HG03457 (cell line): Measurements from ENCODE around the gene FGGY.

Experiments
- ATAC-seq: cut with Tn5 transposase; IDR thresholded peaks from one replicate; pipeline ENCODE4 v1.9.1; 2021; ENCODE audit warnings: moderate number of reproducible peaks; ENCODE audit not compliant: unreplicated experiment

The FGGY gene

GRCh38 chr1:59671066-59671952, 374.4 kb downstream of the FGGY start:
- no peak for ATAC-seq

- ATAC-seq = no peak
Measured at GRCh38 chr1:59671953-59672305, 375.0 kb downstream of the FGGY start.

- ATAC-seq = no peak
Measured at GRCh38 chr1:59672851-59673572, 376.1 kb downstream of the FGGY start.

GRCh38 chr1:59673573-59674450, 376.9 kb downstream of the FGGY start:
- ATAC-seq = no peak

GRCh38 chr1:59674595-59674994, 377.7 kb downstream of the FGGY start:
- ATAC-seq = no peak

- no peak for ATAC-seq
Measured at GRCh38 chr1:59675936-59676335, 379.0 kb downstream of the FGGY start.

GRCh38 chr1:59678040-59678439, 381.1 kb downstream of the FGGY start:
- no peak for ATAC-seq

GRCh38 chr1:59678493-59679228, 381.8 kb downstream of the FGGY start:
- no peak for ATAC-seq

GRCh38 chr1:59680044-59680443, 383.1 kb downstream of the FGGY start:
- no peak for ATAC-seq

- no peak for ATAC-seq
Measured at GRCh38 chr1:59682396-59683080, 385.6 kb downstream of the FGGY start.

- no peak for ATAC-seq
Measured at GRCh38 chr1:59683197-59683596, 386.3 kb downstream of the FGGY start.

- no peak for ATAC-seq
Measured at GRCh38 chr1:59684698-59685097, 387.8 kb downstream of the FGGY start.

GRCh38 chr1:59685101-59685500, 388.2 kb downstream of the FGGY start:
- no peak for ATAC-seq

- no peak for ATAC-seq
Measured at GRCh38 chr1:59685666-59686065, 388.8 kb downstream of the FGGY start.

- ATAC-seq = no peak
Measured at GRCh38 chr1:59686170-59686569, 389.3 kb downstream of the FGGY start.

- no peak for ATAC-seq
Measured at GRCh38 chr1:59686574-59686973, 389.7 kb downstream of the FGGY start.

GRCh38 chr1:59687081-59687480, 390.2 kb downstream of the FGGY start:
- no peak for ATAC-seq

GRCh38 chr1:59688976-59689375, 392.1 kb downstream of the FGGY start:
- no peak for ATAC-seq

GRCh38 chr1:59689730-59690129, 392.8 kb downstream of the FGGY start:
- ATAC-seq = no peak
